Measurements from ENCODE around the gene SCT. TPM values are rescaled to one million over a fixed set of nuclear protein-coding genes. Genes with fewer than 3 reads are reported as not detected.

Gene SCT
- total RNA-seq, 4 donors from 2014 or later = not detected

GRCh38 chr11:592501-592900 is 34.5 kb downstream of the SCT start:
- intact Hi-C loops (cut with DNase I) = no loop called here
- H3K4me1 ChIP-seq = no peaks in the 10 kb centered on the region
- WGBS, 2 donors = 96 to 98% methylated on average over 22 of the region's 22 CpGs
- no peaks in the 10 kb centered on the region for H3K9me3 ChIP-seq
- no peak overlapping the region for H3K27ac ChIP-seq
- H3K27me3 ChIP-seq = no peaks in the 10 kb centered on the region
- no peak for TF ChIP-seq CTCF (IDR thresholded peaks at IDR 0.05)
- TF ChIP-seq POLR2A (IDR thresholded peaks at IDR 0.05) = no peak
- no peak for DNase-seq
- peaks cover 46 to 71% of the 10 kb centered on the region in 2 donors for H3K36me3 ChIP-seq
- no peak overlapping the region for H3K4me3 ChIP-seq (replicated peaks in 1 of 3)

- 78 to 80% methylated on average over 11 of the region's 11 CpGs for WGBS, 2 donors
- Histone ChIP-seq H3K9me3 (no peaks in the 10 kb centered on the region), H3K27ac (no peak overlapping the region), H3K4me1 (no peaks in the 10 kb centered on the region), H3K27me3 (no peaks in the 10 kb centered on the region), H3K4me3 (replicated peaks in 1 of 3) (no peak overlapping the region), H3K36me3 (peaks cover 39 to 66% of the 10 kb centered on the region in 2 donors)
- no peak for DNase-seq
- TF ChIP-seq POLR2A (IDR thresholded peaks at IDR 0.05) (no peak), CTCF (IDR thresholded peaks at IDR 0.05) (no peak)
- intact Hi-C loops (cut with DNase I) = no loop called here
These were observed 36.0 kb downstream of the SCT start for GRCh38 chr11:590997-591396.

GRCh38 chr11:589798-590197 is 37.2 kb downstream of the SCT start:
- intact Hi-C loops (cut with DNase I) = no loop called here
- no peak overlapping the region for H3K4me3 ChIP-seq (replicated peaks in 1 of 3)
- no peaks in the 10 kb centered on the region for H3K9me3 ChIP-seq
- 92% methylated on average over 26 of the region's 26 CpGs for WGBS, 2 donors
- TF ChIP-seq CTCF (IDR thresholded peaks at IDR 0.05) (no peak), POLR2A (IDR thresholded peaks at IDR 0.05) (no peak)
- peaks cover 39 to 61% of the 10 kb centered on the region in 2 donors for H3K36me3 ChIP-seq
- H3K27ac ChIP-seq = no peak overlapping the region
- no peak for DNase-seq
- H3K4me1 ChIP-seq = no peaks in the 10 kb centered on the region
- no peaks in the 10 kb centered on the region for H3K27me3 ChIP-seq

- intact Hi-C loops (cut with DNase I) = no loop called here
- no peaks in the 10 kb centered on the region for H3K4me1 ChIP-seq
- 71 to 78% methylated on average over 6 of the region's 6 CpGs for WGBS, 2 donors
- TF ChIP-seq CTCF (IDR thresholded peaks at IDR 0.05) (no peak), POLR2A (IDR thresholded peaks at IDR 0.05) (no peak)
- no peak overlapping the region for H3K27ac ChIP-seq
- no peaks in the 10 kb centered on the region for H3K9me3 ChIP-seq
- peaks cover 29 to 57% of the 10 kb centered on the region in 2 donors for H3K36me3 ChIP-seq
- no peak for DNase-seq
- no peaks in the 10 kb centered on the region for H3K27me3 ChIP-seq
- H3K4me3 ChIP-seq (replicated peaks in 1 of 3) = no peak overlapping the region
These were observed 39.0 kb downstream of the SCT start for GRCh38 chr11:587978-588380.

GRCh38 chr11:587546-587945 is 39.4 kb downstream of the SCT start:
- Histone ChIP-seq H3K27me3 (no peaks in the 10 kb centered on the region), H3K4me1 (no peaks in the 10 kb centered on the region), H3K9me3 (no peaks in the 10 kb centered on the region), H3K27ac (no peak overlapping the region), H3K36me3 (peaks cover 24 to 54% of the 10 kb centered on the region in 2 donors), H3K4me3 (replicated peaks in 1 of 3) (no peak overlapping the region)
- WGBS, 2 donors = 89 to 91% methylated on average over 8 of the region's 8 CpGs
- intact Hi-C loops (cut with DNase I) = no loop called here
- no peak for DNase-seq
- TF ChIP-seq CTCF (IDR thresholded peaks at IDR 0.05) (no peak), POLR2A (IDR thresholded peaks at IDR 0.05) (no peak)
